Mesothelial cell of epicardium (in vitro differentiated cells): ENCODE measurements around the gene STAT5A. TPM values are rescaled to one million over a fixed set of nuclear protein-coding genes. Genes with fewer than 3 reads are reported as not detected.

Experiments
- DNase-seq, 2 experiments: peaks; one replicate each; pipeline ENCODE4 v3.0.0; 2021; ENCODE audit warnings: low spot score in 2 of 2; ENCODE audit not compliant: unreplicated experiment in 2 of 2
- H3K27ac Mint-ChIP-seq: 2 replicates; pipeline ENCODE4 v1.8.0; 2021; ENCODE audit warnings: mixed read lengths
- H3K27me3 Mint-ChIP-seq: 2 replicates; pipeline ENCODE4 v1.8.0; 2021; ENCODE audit warnings: low read depth, mixed read lengths
- H3K36me3 Mint-ChIP-seq: 2 replicates; pipeline ENCODE4 v1.8.0; 2021; ENCODE audit warnings: mixed read lengths
- H3K4me1 Mint-ChIP-seq: 2 replicates; pipeline ENCODE4 v1.8.0; 2021; ENCODE audit warnings: mixed read lengths
- H3K4me3 Mint-ChIP-seq: 2 replicates; pipeline ENCODE4 v1.8.0; 2021; ENCODE audit warnings: mild to moderate bottlenecking, moderate library complexity, mixed read lengths
- H3K9me3 Mint-ChIP-seq: 2 replicates; pipeline ENCODE4 v1.8.0; 2021; ENCODE audit warnings: mixed read lengths
- total RNA-seq: library from RNA; stranded (reverse); gene quantifications from 3 replicates; pipeline ENCODE4 v1.2.1, GENCODE V29; 2021
- TF ChIP-seq, protein P1 (sequence below): fragments of 200-600 bp; sonication (generic); IDR thresholded peaks from one replicate; pipeline ENCODE4 v1.5.0; 2021; ENCODE audit warnings: antibody characterized with exemption; ENCODE audit not compliant: unreplicated experiment

The STAT5A gene
- total RNA-seq, 1 donor from 2014 or later, result 11.7 TPM

- TF ChIP-seq, protein P1, sequence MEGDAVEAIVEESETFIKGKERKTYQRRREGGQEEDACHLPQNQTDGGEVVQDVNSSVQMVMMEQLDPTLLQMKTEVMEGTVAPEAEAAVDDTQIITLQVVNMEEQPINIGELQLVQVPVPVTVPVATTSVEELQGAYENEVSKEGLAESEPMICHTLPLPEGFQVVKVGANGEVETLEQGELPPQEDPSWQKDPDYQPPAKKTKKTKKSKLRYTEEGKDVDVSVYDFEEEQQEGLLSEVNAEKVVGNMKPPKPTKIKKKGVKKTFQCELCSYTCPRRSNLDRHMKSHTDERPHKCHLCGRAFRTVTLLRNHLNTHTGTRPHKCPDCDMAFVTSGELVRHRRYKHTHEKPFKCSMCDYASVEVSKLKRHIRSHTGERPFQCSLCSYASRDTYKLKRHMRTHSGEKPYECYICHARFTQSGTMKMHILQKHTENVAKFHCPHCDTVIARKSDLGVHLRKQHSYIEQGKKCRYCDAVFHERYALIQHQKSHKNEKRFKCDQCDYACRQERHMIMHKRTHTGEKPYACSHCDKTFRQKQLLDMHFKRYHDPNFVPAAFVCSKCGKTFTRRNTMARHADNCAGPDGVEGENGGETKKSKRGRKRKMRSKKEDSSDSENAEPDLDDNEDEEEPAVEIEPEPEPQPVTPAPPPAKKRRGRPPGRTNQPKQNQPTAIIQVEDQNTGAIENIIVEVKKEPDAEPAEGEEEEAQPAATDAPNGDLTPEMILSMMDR, result no peak
- Mint-ChIP-seq H3K9me3 (no peaks in the 10 kb centered on the region), H3K36me3 (peaks cover 3% of the 10 kb centered on the region), H3K27ac (peak overlapping the region; percentile 39), H3K4me3 (no peak overlapping the region), H3K27me3 (no peaks in the 10 kb centered on the region), H3K4me1 (peaks cover 1% of the 10 kb centered on the region)
- no peak for DNase-seq
Observed at GRCh38 chr17:42266918-42267766, 21.2 kb upstream of the STAT5A start.

DNA sequence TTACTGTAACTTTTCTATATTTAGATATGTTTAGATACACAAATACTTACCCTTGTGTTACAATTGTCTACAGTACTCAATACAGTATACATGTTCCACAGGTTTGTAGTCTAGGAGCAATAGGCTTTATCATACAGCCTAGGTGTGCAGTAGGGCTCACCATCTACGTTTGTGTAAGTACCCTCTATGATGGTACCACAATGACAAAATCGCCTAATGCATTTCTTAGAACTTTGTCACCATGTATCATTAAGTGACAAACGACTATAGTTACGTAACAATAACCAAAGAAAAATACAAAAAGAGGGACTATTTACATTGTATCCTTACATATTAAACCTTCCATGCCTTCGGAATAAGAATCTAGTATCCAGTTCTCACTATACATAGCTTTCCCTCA, 20.1 kb upstream of the STAT5A start:
- Mint-ChIP-seq H3K9me3 (no peaks in the 10 kb centered on the region), H3K36me3 (peaks cover 3% of the 10 kb centered on the region), H3K4me3 (no peak overlapping the region), H3K27me3 (no peaks in the 10 kb centered on the region), H3K4me1 (peaks cover 5% of the 10 kb centered on the region), H3K27ac (no peak overlapping the region)
- TF ChIP-seq, protein P1, result no peak
- no peak for DNase-seq

DNA sequence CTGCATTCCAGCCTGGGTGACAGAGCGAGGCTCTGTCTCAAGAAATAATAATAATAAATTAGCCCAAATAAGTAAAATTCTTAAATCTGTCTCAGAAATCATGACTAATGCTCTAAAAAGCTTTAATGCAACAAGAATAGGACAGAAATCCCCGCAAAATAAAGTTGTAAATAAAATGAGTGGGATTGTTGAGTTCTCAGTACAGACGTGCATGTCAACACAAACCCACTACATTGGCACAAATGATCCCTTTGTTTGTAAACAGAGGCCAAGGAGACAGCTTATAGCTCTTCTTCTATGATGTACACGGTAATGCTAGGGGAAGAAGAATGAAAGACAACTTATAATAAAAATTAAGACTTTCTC, 18.1 kb upstream of the STAT5A start:
- Mint-ChIP-seq H3K27ac (no peak overlapping the region), H3K4me1 (peaks cover 21% of the 10 kb centered on the region), H3K9me3 (no peaks in the 10 kb centered on the region), H3K36me3 (peaks cover 3% of the 10 kb centered on the region), H3K27me3 (no peaks in the 10 kb centered on the region), H3K4me3 (no peak overlapping the region)
- TF ChIP-seq, protein P1, result no peak
- no peak for DNase-seq

DNA sequence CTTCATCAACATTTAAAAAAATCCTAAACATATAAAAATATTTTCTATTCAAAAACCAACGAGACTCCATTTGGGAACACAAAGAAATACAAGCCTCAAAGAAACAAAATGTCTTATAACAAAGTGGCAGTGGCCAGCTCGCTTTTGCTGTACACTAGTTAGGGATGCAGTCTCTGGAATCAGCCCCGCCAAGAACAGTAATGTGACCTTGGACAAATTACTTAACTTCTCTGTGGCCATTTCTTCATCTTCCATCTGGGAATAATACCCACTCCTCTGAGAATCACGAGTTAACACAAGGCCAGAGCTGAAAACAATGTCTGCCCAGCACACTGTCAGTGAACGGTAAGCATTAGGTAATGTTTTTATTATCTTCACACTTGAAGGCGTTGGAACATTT, 17.7 kb upstream of the STAT5A start:
- Mint-ChIP-seq H3K4me3 (no peak overlapping the region), H3K36me3 (peaks cover under 1% of the 10 kb centered on the region), H3K4me1 (peaks cover 25% of the 10 kb centered on the region), H3K27ac (no peak overlapping the region), H3K27me3 (no peaks in the 10 kb centered on the region), H3K9me3 (no peaks in the 10 kb centered on the region)
- no peak for DNase-seq
- TF ChIP-seq, protein P1, result no peak

DNA sequence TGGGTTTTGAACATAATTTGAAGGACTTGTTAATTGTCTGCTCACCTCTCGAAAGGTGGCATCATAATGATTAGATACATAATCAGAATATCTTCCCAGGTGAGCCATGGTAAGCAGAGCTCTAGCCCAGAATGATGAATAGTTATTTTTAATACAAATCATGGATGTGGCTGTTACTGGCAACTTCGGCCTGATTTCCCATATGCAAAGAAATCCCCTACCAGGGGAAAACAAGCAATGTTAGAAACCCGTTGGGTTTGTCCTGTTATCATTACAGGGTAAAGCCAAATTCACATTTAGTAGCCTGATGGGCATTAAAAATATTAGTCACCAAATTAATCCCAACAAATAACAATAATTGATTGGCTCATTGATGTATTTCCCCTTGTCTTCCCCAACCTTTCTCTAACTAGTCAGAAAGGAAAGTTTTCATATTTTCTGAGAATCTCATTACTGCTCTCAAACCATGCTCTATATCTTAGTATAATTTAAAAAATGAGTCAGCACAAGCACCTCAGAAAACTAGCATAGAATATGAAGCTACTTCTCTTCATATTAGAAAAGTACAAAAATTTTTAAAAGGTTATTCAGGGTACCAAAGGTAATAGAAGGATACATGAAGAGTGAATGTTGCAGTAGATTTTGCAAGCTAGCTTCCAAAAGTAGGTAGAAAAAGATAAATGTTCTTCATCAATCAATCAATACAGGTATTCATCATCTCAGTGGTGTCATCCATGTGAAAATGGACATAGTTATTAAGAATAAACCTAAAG, 17.1 kb upstream of the STAT5A start:
- no peaks in the 10 kb centered on the region for H3K36me3 Mint-ChIP-seq
- H3K27me3 Mint-ChIP-seq, result no peaks in the 10 kb centered on the region
- no peak for DNase-seq
- H3K9me3 Mint-ChIP-seq, result no peaks in the 10 kb centered on the region
- H3K27ac Mint-ChIP-seq, result no peak overlapping the region
- H3K4me3 Mint-ChIP-seq, result no peak overlapping the region
- H3K4me1 Mint-ChIP-seq, result peaks cover 25% of the 10 kb centered on the region
- TF ChIP-seq, protein P1, result no peak
